Measurements from ENCODE around the gene MPP3. TPM values are rescaled to one million over a fixed set of nuclear protein-coding genes. Genes with fewer than 3 reads are reported as not detected.

The MPP3 gene
- total and polyA plus RNA-seq, 9 of the 15 experiments (the other 6 are each of a cell fraction or from before 2014, with no cell fraction given), result 0.41 to 10.4 (median 4.5) TPM

- no peak for TF ChIP-seq IRF9 (tag; IDR thresholded peaks at IDR 0.05)
- TF ChIP-seq E2F3 (CRISPR knock-in tag; IDR thresholded peaks at IDR 0.05), result no peak
- no peak for TF ChIP-seq ZNF717 (CRISPR knock-in tag; IDR thresholded peaks at IDR 0.05)
- TF ChIP-seq RFX7 (CRISPR knock-in tag; IDR thresholded peaks at IDR 0.05), result no peak
- TF ChIP-seq YY1 (IDR thresholded peaks at IDR 0.05; ENCODE audit: borderline replicate concordance in 1 of 3, control insufficient read depth in 1 of 3, extremely low read depth in 1 of 3, insufficient read depth in 3 of 3, insufficient read length in 1 of 3, insufficient replicate concordance in 2 of 3, low read depth in 1 of 3, low read length in 2 of 3), result no peak
- no peak for TF ChIP-seq CSDE1 (IDR thresholded peaks at IDR 0.05)
- TF ChIP-seq TSHZ1 (CRISPR knock-in tag; IDR thresholded peaks at IDR 0.05), result no peak
- TF ChIP-seq BRCA1 (IDR thresholded peaks at IDR 0.05), result no peak
- no peak for TF ChIP-seq BRCA1 (CRISPR knock-in tag; IDR thresholded peaks at IDR 0.05)
- no peak for TF ChIP-seq ZNF644 (tag; IDR thresholded peaks at IDR 0.05; ENCODE audit: low read depth)
- no peak for TF ChIP-seq ZNF165 (CRISPR knock-in tag; IDR thresholded peaks at IDR 0.05; ENCODE audit: borderline replicate concordance)
- TF ChIP-seq ZNF311 (CRISPR knock-in tag; IDR thresholded peaks at IDR 0.05), result no peak
- TF ChIP-seq HMG20A (CRISPR knock-in tag; conservative IDR thresholded peaks at IDR 0.05), result no peak
These were observed 3.2 kb downstream of the MPP3 start (continued) for GRCh38 chr17:43829738-43830137.

Measured in K562 (cell line).